Stimulated activated naive CD8-positive, alpha-beta T cell treated with anti-CD3 and anti-CD28 coated beads, Interleukin-15, Interleukin-2, amounts not matched to agents 100 U/mL and 50 U/mL, for 24 hours (primary cell): ENCODE results near the gene KIF16B.

Experiments used
- ATAC-seq: fragments of 150-1000 bp; cut with Tn5 transposase; one replicate; pipeline ENCODE4 v1.10.0; 2021
- DNase-seq: peaks from one replicate; pipeline ENCODE4 v3.0.0; 2021

The KIF16B gene

GRCh38 chr20:16352321-16352720 lies 220.9 kb downstream of the KIF16B start:
- ATAC-seq, result no peak
- no peak for DNase-seq

GRCh38 chr20:16351415-16351814 lies 221.8 kb downstream of the KIF16B start:
- ATAC-seq, result no peak
- no peak for DNase-seq

GRCh38 chr20:16350465-16350864 lies 222.8 kb downstream of the KIF16B start:
- ATAC-seq, result no peak
- no peak for DNase-seq

- ATAC-seq (no peak), DNase-seq (no peak)
Observed at GRCh38 chr20:16349523-16350260, 223.6 kb downstream of the KIF16B start.

- ATAC-seq, result no peak
- no peak for DNase-seq
Observed at GRCh38 chr20:16346956-16347355, 226.3 kb downstream of the KIF16B start.

GRCh38 chr20:16337707-16338106 lies 235.5 kb downstream of the KIF16B start:
- no peak for DNase-seq
- no peak for ATAC-seq

GRCh38 chr20:16327606-16328005 lies 245.6 kb downstream of the KIF16B start:
- DNase-seq (no peak), ATAC-seq (no peak)

GRCh38 chr20:16321291-16321690 lies 252.0 kb downstream of the KIF16B start:
- DNase-seq, result no peak
- no peak for ATAC-seq

- DNase-seq (no peak), ATAC-seq (no peak)
Observed at GRCh38 chr20:16317445-16318362, 255.5 kb downstream of the KIF16B start.

- DNase-seq, result no peak
- no peak for ATAC-seq
Observed at GRCh38 chr20:16316513-16316912, 256.7 kb downstream of the KIF16B start.

- DNase-seq (no peak), ATAC-seq (no peak)
Observed at GRCh38 chr20:16314748-16315159, 258.5 kb downstream of the KIF16B start.

GRCh38 chr20:16314320-16314719 lies 258.9 kb downstream of the KIF16B start:
- DNase-seq (no peak), ATAC-seq (no peak)

GRCh38 chr20:16313917-16314316 lies 259.3 kb downstream of the KIF16B start:
- no peak for DNase-seq
- no peak for ATAC-seq

- no peak for ATAC-seq
Observed at GRCh38 chr20:16312998-16313397, 260.2 kb downstream of the KIF16B start.

GRCh38 chr20:16311756-16312155 lies 261.5 kb downstream of the KIF16B start:
- ATAC-seq (no peak), DNase-seq (no peak)

More at GRCh38 chr20:16312998-16313397, 260.2 kb downstream of the KIF16B start:
- no peak for DNase-seq

GRCh38 chr20:16308754-16309153 lies 264.5 kb downstream of the KIF16B start:
- DNase-seq (no peak), ATAC-seq (no peak)

GRCh38 chr20:16302818-16303217 lies 270.4 kb downstream of the KIF16B start:
- no peak for DNase-seq
- ATAC-seq, result no peak

- ATAC-seq (no peak), DNase-seq (no peak)
Observed at GRCh38 chr20:16301986-16302385, 271.3 kb downstream of the KIF16B start.

GRCh38 chr20:16299897-16300296 lies 273.4 kb downstream of the KIF16B start:
- no peak for ATAC-seq

GRCh38 chr20:16296931-16297330 lies 276.3 kb downstream of the KIF16B start:
- ATAC-seq (no peak), DNase-seq (no peak)

More at GRCh38 chr20:16299897-16300296, 273.4 kb downstream of the KIF16B start:
- no peak for DNase-seq

GRCh38 chr20:16295534-16295933 lies 277.7 kb downstream of the KIF16B start:
- ATAC-seq (no peak), DNase-seq (no peak)

GRCh38 chr20:16293590-16293989 lies 279.7 kb downstream of the KIF16B start:
- ATAC-seq, result no peak
- DNase-seq, result no peak

- DNase-seq, result no peak
- no peak for ATAC-seq
Observed at GRCh38 chr20:16292226-16292880, 280.9 kb downstream of the KIF16B start.
